DOHH2 (cell line): Measurements from ENCODE around the gene DMAP1.

Experiments
- H3F3A ChIP-seq: fragments of 200-600 bp; sonication (generic), shearing (Covaris generic); 2 replicates; pipeline ENCODE4 v1.6.0; 2016; ENCODE audit warnings: antibody characterized with exemption, mild to moderate bottlenecking; ENCODE audit not compliant: control insufficient read depth, insufficient read depth
- H3K27ac ChIP-seq: fragments of 200-600 bp; sonication (generic); 2 replicates; pipeline ENCODE4 v1.5.1; 2014; ENCODE audit warnings: low read depth, mild to moderate bottlenecking, low read length, moderate library complexity
- H3K27me3 ChIP-seq: fragments of 200-600 bp; sonication (generic); 2 replicates; pipeline ENCODE4 v1.6.1; 2014; ENCODE audit warnings: mild to moderate bottlenecking, low read length, mixed read lengths; ENCODE audit not compliant: control insufficient read depth
- H3K36me3 ChIP-seq: fragments of 200-600 bp; sonication (generic); 2 replicates; pipeline ENCODE4 v1.6.1; 2014; ENCODE audit warnings: mild to moderate bottlenecking, low read length, moderate library complexity, mixed read lengths; ENCODE audit not compliant: control insufficient read depth
- H3K4me1 ChIP-seq: fragments of 200-600 bp; sonication (generic); 2 replicates; pipeline ENCODE4 v1.6.1; 2014; ENCODE audit warnings: mild to moderate bottlenecking, low read length, mixed read lengths; ENCODE audit not compliant: control insufficient read depth
- H3K4me2 ChIP-seq: fragments of 200-600 bp; sonication (generic); 2 replicates; pipeline ENCODE4 v1.6.0; 2014; ENCODE audit warnings: mild to moderate bottlenecking, low read length, moderate library complexity
- H3K4me3 ChIP-seq: fragments of 200-600 bp; sonication (generic); 2 replicates; pipeline ENCODE4 v1.5.1; 2014; ENCODE audit warnings: mild to moderate bottlenecking, low read length, mixed read lengths
- H3K79me2 ChIP-seq: fragments of 200-600 bp; sonication (generic); 2 replicates; pipeline ENCODE4 v1.6.1; 2014; ENCODE audit warnings: mild to moderate bottlenecking, low read length, mixed read lengths; ENCODE audit not compliant: control insufficient read depth
- H3K9me2 ChIP-seq: fragments of 200-600 bp; sonication (generic); replicated peaks from 2 replicates; pipeline ENCODE4 v1.6.1; 2014; ENCODE audit warnings: mild to moderate bottlenecking, low read length, mixed read lengths; ENCODE audit not compliant: control insufficient read depth
- H3K9me3 ChIP-seq: fragments of 200-600 bp; sonication (generic); 2 replicates; pipeline ENCODE4 v1.6.1; 2014; ENCODE audit warnings: antibody characterized with exemption, low read length, mixed read lengths; ENCODE audit not compliant: control insufficient read depth, insufficient read depth
- H4K20me1 ChIP-seq: fragments of 200-600 bp; sonication (generic); 2 replicates; pipeline ENCODE4 v1.6.0; 2014; ENCODE audit warnings: low read depth, mild to moderate bottlenecking, antibody characterized with exemption, low read length, moderate library complexity; ENCODE audit not compliant: control insufficient read depth, insufficient read depth
- EZH2phosphoT487 ChIP-seq: fragments of 200-600 bp; sonication (generic); IDR thresholded peaks from 2 replicates; pipeline ENCODE4 v1.6.1; 2017; ENCODE audit warnings: borderline replicate concordance, mild to moderate bottlenecking, antibody characterized with exemption, low read length, moderate library complexity, mixed read lengths
- TF ChIP-seq, protein P1 (sequence below): fragments of 200-600 bp; sonication (generic); IDR thresholded peaks from one replicate; pipeline ENCODE4 v1.5.1; 2014; ENCODE audit warnings: antibody characterized with exemption, mild to moderate bottlenecking, low read depth, low read length; ENCODE audit not compliant: poor library complexity, severe bottlenecking

Gene DMAP1

DNA sequence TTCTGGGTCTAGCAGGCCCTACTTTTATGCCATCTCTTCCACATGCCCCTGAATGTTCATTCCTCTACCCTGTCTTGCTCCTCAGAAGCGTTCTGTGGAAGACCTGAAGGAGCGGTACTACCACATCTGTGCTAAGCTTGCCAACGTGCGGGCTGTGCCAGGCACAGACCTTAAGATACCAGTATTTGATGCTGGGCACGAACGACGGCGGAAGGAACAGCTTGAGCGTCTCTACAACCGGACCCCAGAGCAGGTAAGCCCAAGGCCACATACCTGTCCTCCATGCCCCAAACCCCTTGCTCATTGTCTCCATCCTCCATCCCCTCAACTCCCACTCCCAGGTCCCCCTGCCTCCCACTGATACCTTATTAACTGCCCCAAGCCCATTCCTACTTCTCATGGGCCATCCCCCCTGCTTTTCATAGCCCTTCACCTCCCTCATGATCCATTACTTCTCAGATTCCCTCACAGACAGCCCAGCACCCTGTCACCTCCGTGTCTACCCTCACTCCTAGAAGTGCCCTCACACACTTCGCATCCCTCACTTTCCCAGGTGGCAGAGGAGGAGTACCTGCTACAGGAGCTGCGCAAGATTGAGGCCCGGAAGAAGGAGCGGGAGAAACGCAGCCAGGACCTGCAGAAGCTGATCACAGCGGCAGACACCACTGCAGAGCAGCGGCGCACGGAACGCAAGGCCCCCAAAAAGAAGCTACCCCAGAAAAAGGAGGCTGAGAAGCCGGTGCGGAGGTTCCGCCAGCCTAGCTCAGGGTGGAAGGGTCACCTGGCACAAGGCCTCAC is 5.4 kb downstream of the DMAP1 start:
- TF ChIP-seq, protein P1, sequence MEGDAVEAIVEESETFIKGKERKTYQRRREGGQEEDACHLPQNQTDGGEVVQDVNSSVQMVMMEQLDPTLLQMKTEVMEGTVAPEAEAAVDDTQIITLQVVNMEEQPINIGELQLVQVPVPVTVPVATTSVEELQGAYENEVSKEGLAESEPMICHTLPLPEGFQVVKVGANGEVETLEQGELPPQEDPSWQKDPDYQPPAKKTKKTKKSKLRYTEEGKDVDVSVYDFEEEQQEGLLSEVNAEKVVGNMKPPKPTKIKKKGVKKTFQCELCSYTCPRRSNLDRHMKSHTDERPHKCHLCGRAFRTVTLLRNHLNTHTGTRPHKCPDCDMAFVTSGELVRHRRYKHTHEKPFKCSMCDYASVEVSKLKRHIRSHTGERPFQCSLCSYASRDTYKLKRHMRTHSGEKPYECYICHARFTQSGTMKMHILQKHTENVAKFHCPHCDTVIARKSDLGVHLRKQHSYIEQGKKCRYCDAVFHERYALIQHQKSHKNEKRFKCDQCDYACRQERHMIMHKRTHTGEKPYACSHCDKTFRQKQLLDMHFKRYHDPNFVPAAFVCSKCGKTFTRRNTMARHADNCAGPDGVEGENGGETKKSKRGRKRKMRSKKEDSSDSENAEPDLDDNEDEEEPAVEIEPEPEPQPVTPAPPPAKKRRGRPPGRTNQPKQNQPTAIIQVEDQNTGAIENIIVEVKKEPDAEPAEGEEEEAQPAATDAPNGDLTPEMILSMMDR = no peak
- no peak for TF ChIP-seq EZH2phosphoT487
- Histone ChIP-seq H3K27ac (no peak overlapping the region), H3K27me3 (no peaks in the 10 kb centered on the region), H3F3A (no peaks in the 10 kb centered on the region), H3K9me3 (no peaks in the 10 kb centered on the region), H4K20me1 (no peaks in the 10 kb centered on the region), H3K9me2 (no peaks in the 10 kb centered on the region), H3K4me3 (no peak overlapping the region), H3K79me2 (peaks cover 5% of the 10 kb centered on the region), H3K4me2 (no peak overlapping the region), H3K36me3 (peaks cover 61% of the 10 kb centered on the region), H3K4me1 (peaks cover 9% of the 10 kb centered on the region)

GRCh38 chr1:44219301-44219626 is 6.0 kb downstream of the DMAP1 start:
- no peaks in the 10 kb centered on the region for H3K9me2 ChIP-seq
- H3K36me3 ChIP-seq = peaks cover 61% of the 10 kb centered on the region
- H3K79me2 ChIP-seq = no peaks in the 10 kb centered on the region; the same call in 1 of the 2 replicates
- no peak overlapping the region for H3K4me3 ChIP-seq
- H4K20me1 ChIP-seq = no peaks in the 10 kb centered on the region
- TF ChIP-seq EZH2phosphoT487 = no peak
- TF ChIP-seq, protein P1 = no peak
- H3K4me2 ChIP-seq = no peak overlapping the region
- no peaks in the 10 kb centered on the region for H3K9me3 ChIP-seq
- no peaks in the 10 kb centered on the region for H3K27me3 ChIP-seq
- no peaks in the 10 kb centered on the region for H3F3A ChIP-seq
- no peak overlapping the region for H3K27ac ChIP-seq
- H3K4me1 ChIP-seq = peaks cover 3% of the 10 kb centered on the region

DNA sequence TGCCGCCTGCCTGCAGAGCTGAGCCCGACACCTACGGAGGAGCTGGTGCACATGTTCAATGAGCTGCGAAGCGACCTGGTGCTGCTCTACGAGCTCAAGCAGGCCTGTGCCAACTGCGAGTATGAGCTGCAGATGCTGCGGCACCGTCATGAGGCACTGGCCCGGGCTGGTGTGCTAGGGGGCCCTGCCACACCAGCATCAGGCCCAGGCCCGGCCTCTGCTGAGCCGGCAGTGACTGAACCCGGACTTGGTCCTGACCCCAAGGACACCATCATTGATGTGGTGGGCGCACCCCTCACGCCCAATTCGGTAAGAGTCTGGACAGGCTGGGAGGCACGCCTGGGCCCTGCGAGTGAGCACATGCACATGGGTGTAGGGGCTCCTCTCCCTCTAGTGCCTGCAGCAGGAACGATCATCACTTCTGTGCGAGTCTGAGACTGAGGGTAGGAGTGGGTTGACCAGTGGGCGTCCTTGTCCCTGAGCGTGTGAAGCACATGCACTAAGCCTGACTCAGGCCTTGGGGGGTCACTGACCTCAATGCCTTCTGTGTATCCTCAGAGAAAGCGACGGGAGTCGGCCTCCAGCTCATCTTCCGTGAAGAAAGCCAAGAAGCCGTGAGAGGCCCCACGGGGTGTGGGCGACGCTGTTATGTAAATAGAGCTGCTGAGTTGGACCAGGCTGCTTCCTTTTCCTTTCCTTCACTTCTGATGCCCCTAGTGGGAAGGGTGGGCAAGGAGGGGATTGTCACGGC is 6.9 kb downstream of the DMAP1 start:
- no peak overlapping the region for H3K27ac ChIP-seq
- no peak for TF ChIP-seq EZH2phosphoT487
- TF ChIP-seq, protein P1 = no peak
- no peaks in the 10 kb centered on the region for H3F3A ChIP-seq
- no peaks in the 10 kb centered on the region for H3K79me2 ChIP-seq
- peaks cover 61% of the 10 kb centered on the region for H3K36me3 ChIP-seq
- H3K9me2 ChIP-seq = no peaks in the 10 kb centered on the region
- H3K9me3 ChIP-seq = no peaks in the 10 kb centered on the region
- H4K20me1 ChIP-seq = 0 out of 2 replicates have a peak, but pooled peaks cover 2% of the 10 kb centered on the region
- H3K4me2 ChIP-seq = no peak overlapping the region
- H3K27me3 ChIP-seq = no peaks in the 10 kb centered on the region
- H3K4me1 ChIP-seq = no peaks in the 10 kb centered on the region
- H3K4me3 ChIP-seq = no peak overlapping the region
